ENCODE results near the gene NECTIN2. TPM values are rescaled to one million over a fixed set of nuclear protein-coding genes. Genes with fewer than 3 reads are reported as not detected.

Gene NECTIN2
- total and polyA plus RNA-seq, 2 donors from 2014 or later, result 110 to 111 TPM

DNA sequence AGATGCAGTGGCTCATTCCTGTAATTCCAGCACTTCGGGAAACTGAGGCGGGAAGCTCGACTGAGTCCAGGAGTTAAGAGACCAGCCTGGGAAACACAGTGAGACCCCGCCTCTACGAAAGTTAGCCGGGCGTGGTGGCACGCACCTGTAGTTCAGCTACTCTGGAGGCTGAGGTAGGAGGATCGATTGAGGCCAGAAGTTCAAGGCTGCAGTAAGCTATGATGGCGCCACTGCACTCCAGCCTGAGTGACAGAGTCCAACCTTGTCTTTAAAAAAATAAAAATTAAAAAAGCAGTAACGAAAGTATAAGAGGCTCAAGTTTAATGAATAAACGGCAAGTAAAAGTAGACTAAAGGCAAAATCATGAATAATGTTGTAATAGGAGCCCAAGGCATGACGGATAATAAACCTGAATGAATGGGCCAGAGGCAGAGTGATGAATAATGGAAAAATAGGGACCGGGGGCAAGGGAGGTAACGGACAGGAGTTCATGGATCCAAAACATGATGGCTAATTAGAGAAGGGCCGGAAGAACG, 43.8 kb downstream of the NECTIN2 start:
- intact Hi-C loops (cut with DNase I), result no loop called here
- Histone ChIP-seq H3K4me1 (ENCODE audit: control insufficient read depth in 2 of 3, insufficient read depth in 2 of 3, low read depth in 1 of 3, low read length in 3 of 3) (peaks cover 0 to 19% (median 12%) of the 10 kb centered on the region in 3 donors), H3K36me3 (ENCODE audit: control insufficient read depth in 2 of 3, insufficient read depth in 3 of 3, low read length in 3 of 3) (peaks cover 7 to 11% (median 10%) of the 10 kb centered on the region in 3 donors), H3K9ac (ENCODE audit: low read length in 3 of 3) (peak overlapping the region in 1 of 3 donors; percentile 42), H3K4me3 (ENCODE audit: low read length in 3 of 3) (peak overlapping the region; percentile 53 to 79 (median 59)), H3K9me3 (ENCODE audit: control insufficient read depth in 2 of 3, insufficient read depth in 1 of 3, low read length in 3 of 3) (no peaks in the 10 kb centered on the region), H3K27ac (ENCODE audit: low read depth in 2 of 2, low read length in 2 of 2) (peak overlapping the region; percentile 96), H3K27me3 (ENCODE audit: control insufficient read depth, insufficient read depth, low read length) (no peaks in the 10 kb centered on the region)
- DNase-seq (peak in 1 of 5 donors; percentile 75), FAIRE-seq (no peak)
- TF ChIP-seq, protein P1, sequence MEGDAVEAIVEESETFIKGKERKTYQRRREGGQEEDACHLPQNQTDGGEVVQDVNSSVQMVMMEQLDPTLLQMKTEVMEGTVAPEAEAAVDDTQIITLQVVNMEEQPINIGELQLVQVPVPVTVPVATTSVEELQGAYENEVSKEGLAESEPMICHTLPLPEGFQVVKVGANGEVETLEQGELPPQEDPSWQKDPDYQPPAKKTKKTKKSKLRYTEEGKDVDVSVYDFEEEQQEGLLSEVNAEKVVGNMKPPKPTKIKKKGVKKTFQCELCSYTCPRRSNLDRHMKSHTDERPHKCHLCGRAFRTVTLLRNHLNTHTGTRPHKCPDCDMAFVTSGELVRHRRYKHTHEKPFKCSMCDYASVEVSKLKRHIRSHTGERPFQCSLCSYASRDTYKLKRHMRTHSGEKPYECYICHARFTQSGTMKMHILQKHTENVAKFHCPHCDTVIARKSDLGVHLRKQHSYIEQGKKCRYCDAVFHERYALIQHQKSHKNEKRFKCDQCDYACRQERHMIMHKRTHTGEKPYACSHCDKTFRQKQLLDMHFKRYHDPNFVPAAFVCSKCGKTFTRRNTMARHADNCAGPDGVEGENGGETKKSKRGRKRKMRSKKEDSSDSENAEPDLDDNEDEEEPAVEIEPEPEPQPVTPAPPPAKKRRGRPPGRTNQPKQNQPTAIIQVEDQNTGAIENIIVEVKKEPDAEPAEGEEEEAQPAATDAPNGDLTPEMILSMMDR (IDR thresholded peaks at IDR 0.05; ENCODE audit: borderline replicate concordance, extremely low read depth, insufficient read depth), result no peak

DNA sequence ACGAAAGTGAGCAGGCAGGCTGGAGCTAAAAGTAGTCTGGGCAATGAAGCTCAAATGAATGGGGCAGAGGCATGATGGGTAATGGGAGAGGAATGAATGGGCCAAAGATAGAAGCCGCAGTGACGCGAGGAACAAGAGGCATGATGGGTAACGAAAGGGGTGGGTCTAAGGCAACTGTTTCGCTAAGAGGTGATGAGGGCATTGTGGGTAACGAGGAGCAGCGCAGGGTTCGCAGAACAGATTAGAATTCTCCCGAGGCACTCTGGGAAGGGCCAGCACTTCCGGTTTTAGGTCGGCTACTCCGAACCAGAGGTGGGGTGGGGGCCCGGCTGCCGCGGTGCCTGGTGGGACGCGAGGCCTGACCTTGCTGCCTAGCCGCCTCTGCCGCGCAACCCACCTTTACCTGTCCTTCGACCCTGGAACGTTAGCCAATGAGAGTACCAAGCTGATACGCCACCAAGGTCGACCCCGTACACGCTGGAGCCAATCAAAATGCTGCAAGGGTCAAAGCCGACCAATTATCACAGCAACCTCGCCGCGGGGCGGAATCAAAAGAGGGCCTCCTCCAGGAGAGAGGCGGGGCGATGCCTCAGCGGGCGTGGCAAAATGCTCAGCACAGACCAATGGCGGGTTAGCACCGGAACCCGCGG, 44.4 kb downstream of the NECTIN2 start:
- intact Hi-C loops (cut with DNase I), result no loop called here
- TF ChIP-seq, protein P1 (IDR thresholded peaks at IDR 0.05; ENCODE audit: borderline replicate concordance, extremely low read depth, insufficient read depth), result no peak
- peak; percentile 99 for FAIRE-seq
- Histone ChIP-seq H3K9ac (ENCODE audit: low read length in 3 of 3) (peak overlapping the region; percentile 42 to 57 (median 51)), H3K36me3 (ENCODE audit: control insufficient read depth in 2 of 3, insufficient read depth in 3 of 3, low read length in 3 of 3) (peaks cover 7 to 11% (median 11%) of the 10 kb centered on the region in 3 donors), H3K9me3 (ENCODE audit: control insufficient read depth in 2 of 3, insufficient read depth in 1 of 3, low read length in 3 of 3) (no peaks in the 10 kb centered on the region), H3K27me3 (ENCODE audit: control insufficient read depth, insufficient read depth, low read length) (no peaks in the 10 kb centered on the region), H3K27ac (ENCODE audit: low read depth in 2 of 2, low read length in 2 of 2) (peak overlapping the region; percentile 96), H3K4me1 (ENCODE audit: control insufficient read depth in 2 of 3, insufficient read depth in 2 of 3, low read depth in 1 of 3, low read length in 3 of 3) (peaks cover 0 to 19% (median 12%) of the 10 kb centered on the region in 3 donors), H3K4me3 (ENCODE audit: low read length in 3 of 3) (peak overlapping the region; percentile 53 to 79 (median 59))
- DNase-seq, result peak in 4 of 5 donors; percentile 100

DNA sequence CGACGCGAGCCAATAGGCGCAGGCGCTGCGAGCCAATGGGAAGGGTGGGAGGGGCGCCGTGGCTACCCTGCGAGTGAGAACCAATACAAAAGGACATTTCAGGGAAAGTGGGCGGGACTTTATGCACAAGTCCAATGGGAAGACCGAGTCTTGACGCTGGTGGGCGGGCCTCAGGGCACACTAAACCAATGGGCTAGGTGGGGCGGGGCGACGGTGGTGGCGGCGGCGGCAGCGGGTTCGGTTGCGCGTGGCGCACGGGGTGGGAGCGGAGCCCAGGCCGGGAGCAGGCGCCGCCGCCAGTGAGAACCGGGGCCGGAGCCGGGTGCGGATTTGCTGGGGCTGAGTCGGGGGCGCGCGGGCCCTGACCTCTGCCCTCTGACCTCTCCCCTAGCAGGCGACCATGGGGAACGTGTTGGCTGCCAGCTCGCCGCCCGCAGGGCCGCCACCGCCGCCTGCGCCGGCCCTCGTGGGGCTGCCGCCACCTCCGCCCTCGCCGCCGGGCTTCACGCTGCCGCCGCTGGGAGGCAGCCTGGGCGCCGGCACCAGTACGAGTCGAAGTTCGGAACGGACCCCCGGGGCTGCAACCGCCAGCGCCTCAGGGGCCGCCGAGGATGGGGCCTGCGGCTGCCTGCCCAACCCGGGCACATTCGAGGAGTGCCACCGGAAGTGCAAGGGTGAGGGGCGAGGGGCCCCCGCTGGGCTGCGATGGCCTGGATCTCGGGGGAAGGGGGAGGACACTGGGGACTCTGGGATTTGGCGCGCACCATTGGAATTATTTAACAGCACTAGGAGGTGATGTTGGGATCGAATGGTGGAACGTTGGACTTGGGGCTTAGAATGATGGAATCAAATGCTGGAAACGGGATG, 45.2 kb downstream of the NECTIN2 start, which contains the start of gene TOMM40:
TOMM40 (plus strand) TSS at position 239 of the 867 bp plus-strand sequence; CDS start at position 401, 162 bp downstream.
- DNase-seq (peak in 2 of 5 donors; percentile 100), FAIRE-seq (no peak)
- Histone ChIP-seq H3K9ac (ENCODE audit: low read length in 3 of 3) (peak within 1 kb of the TSS; percentile 49 to 92 (median 51)), H3K36me3 (ENCODE audit: control insufficient read depth in 2 of 3, insufficient read depth in 3 of 3, low read length in 3 of 3) (peaks cover 7 to 13% (median 11%) of the 10 kb centered on the region in 3 donors), H3K27me3 (ENCODE audit: control insufficient read depth, insufficient read depth, low read length) (no peaks in the 10 kb centered on the region), H3K4me1 (ENCODE audit: control insufficient read depth in 2 of 3, insufficient read depth in 2 of 3, low read depth in 1 of 3, low read length in 3 of 3) (peaks cover 0 to 19% (median 12%) of the 10 kb centered on the region in 3 donors), H3K4me3 (ENCODE audit: low read length in 3 of 3) (peak within 1 kb of the TSS; percentile 69 to 81 (median 75)), H3K27ac (ENCODE audit: low read depth in 2 of 2, low read length in 2 of 2) (peak within 1 kb of the TSS; percentile 96), H3K9me3 (ENCODE audit: control insufficient read depth in 2 of 3, insufficient read depth in 1 of 3, low read length in 3 of 3) (no peaks in the 10 kb centered on the region)
- TF ChIP-seq, protein P1 (IDR thresholded peaks at IDR 0.05; ENCODE audit: borderline replicate concordance, extremely low read depth, insufficient read depth), result no peak
- intact Hi-C loops (cut with DNase I), result no loop called here

Data from kidney (tissue), 14 donors.